Mesodermal cell (in vitro differentiated cells): ENCODE measurements around the gene COMMD6. TPM values are rescaled to one million over a fixed set of nuclear protein-coding genes. Genes with fewer than 3 reads are reported as not detected.

ENCODE experiments used
- H3K27ac ChIP-seq: 2 replicates; pipeline ENCODE4 v1.7.0; 2013; ENCODE audit warnings: mild to moderate bottlenecking, low read depth, low read length, moderate library complexity; ENCODE audit not compliant: severe bottlenecking
- H3K36me3 ChIP-seq: 2 replicates; pipeline ENCODE4 v1.7.1; 2013; ENCODE audit warnings: mild to moderate bottlenecking, low read length, moderate library complexity; ENCODE audit not compliant: control insufficient read depth, insufficient read depth
- H3K4me1 ChIP-seq: one replicate; pipeline ENCODE4 v1.7.1; 2013; ENCODE audit warnings: mild to moderate bottlenecking, low read length; ENCODE audit not compliant: insufficient read depth, control insufficient read depth, poor library complexity, severe bottlenecking
- H3K4me3 ChIP-seq: 2 replicates; pipeline ENCODE4 v1.7.0; 2013; ENCODE audit warnings: low read length, control low read depth, mild to moderate bottlenecking; ENCODE audit not compliant: insufficient read depth, poor library complexity, severe bottlenecking; ENCODE audit errors: extremely low read depth
- H3K9me3 ChIP-seq: 2 replicates; pipeline ENCODE4 v1.7.1; 2013; ENCODE audit warnings: mild to moderate bottlenecking, low read length, moderate library complexity; ENCODE audit not compliant: control insufficient read depth
- WGBS, 2 experiments: methylation state at CpG; one replicate each; pipeline ENCODE4 v1.1.5; 2013; ENCODE audit warnings: missing lambda C conversion rate in 2 of 2; ENCODE audit not compliant: insufficient coverage in 2 of 2; 5-methylcytosine and 5-hydroxymethylcytosine counted together
- polyA plus RNA-seq, 2 experiments: library from polyadenylated mRNA; stranded (reverse); fragments of 50-300 nt; gene quantifications; one replicate each; pipeline ENCODE4 v1.2.3, GENCODE V29; 2013

COMMD6 gene
- 180 TPM for polyA plus RNA-seq (2013, experiment 1 of 2)
- 195 TPM for polyA plus RNA-seq (2013, experiment 2 of 2)

DNA sequence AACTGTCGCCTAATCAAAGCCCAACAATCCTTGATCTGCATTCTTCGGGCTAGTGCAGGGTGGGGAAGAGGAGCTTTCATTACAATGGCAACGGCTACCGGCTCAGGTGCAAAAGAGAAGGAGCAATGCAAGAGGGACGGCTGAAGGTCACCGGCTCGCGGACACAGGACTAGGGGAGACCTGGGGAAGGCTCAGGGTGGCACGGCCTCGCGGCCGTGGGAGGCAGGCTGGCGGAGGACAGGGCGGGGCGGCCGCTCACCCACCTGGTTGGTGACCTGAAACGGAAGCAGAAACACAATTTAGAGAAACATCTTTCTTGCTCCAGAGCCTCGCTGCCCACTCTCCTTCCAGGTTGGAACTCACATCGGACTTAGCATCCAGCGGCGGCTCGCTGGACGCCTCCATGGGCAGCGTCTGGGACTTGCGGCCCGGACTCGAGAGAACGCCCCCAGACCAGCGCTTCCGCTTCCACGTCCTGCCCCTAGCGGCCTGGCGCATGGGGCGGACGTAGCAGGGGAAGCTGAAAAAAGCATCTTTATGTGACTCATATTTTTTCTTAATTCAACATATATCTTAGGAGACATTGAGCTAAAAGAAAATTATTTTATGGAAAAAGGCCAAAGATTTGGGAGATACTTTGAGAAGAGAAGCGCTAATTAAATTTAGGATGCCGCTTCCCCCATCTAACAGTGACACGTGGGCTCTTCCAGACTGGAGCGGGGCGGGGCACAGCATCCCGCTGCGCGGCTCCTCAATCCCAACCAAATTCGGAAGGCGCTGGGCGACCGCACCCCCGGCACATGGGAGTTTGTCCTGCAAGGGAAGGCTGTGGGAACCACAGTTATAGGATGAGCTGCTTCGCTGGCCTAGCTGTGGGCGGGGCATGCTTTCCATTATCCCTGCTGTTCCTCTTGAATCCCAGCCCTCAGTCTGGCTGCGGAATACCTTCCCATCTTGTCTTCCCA is at the start of gene COMMD6:
COMMD6 (minus strand) TSS at position 441 of the 965 bp plus-strand sequence; CDS start at position 405, 36 bp downstream.
- peaks cover 7% of the 10 kb centered on the region for H3K4me1 ChIP-seq
- H3K4me3 ChIP-seq, result peak within 1 kb of the TSS; percentile 78
- 1 to 3% methylated on average over 30 to 42 of the region's 51 CpGs for WGBS, 2 experiments
- peaks cover 4% of the 10 kb centered on the region for H3K9me3 ChIP-seq
- peak within 1 kb of the TSS; percentile 88 for H3K27ac ChIP-seq
- peaks cover 34% of the 10 kb centered on the region for H3K36me3 ChIP-seq

DNA sequence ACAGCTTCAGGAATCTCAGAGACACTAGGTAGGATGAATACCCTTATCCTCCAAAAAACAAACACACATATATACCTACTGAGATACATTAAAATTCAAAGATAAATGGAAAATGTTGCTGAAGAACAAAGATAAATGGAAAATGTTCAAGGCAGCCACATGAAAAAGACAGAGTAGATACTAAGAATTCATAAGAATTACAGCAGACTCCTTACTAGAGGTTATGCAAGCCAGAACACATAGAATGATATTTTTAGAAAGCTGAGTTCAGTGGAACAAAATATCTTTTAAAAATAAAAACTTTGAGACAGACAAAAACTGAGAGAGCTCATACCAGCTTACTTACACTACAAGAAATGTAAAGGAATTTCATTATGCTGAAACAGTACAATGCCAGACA is 47.5 kb upstream of the COMMD6 start:
- Histone ChIP-seq H3K36me3 (peaks cover 19% of the 10 kb centered on the region), H3K9me3 (peaks cover 7% of the 10 kb centered on the region), H3K4me1 (no peaks in the 10 kb centered on the region), H3K4me3 (no peak overlapping the region), H3K27ac (no peak overlapping the region)

DNA sequence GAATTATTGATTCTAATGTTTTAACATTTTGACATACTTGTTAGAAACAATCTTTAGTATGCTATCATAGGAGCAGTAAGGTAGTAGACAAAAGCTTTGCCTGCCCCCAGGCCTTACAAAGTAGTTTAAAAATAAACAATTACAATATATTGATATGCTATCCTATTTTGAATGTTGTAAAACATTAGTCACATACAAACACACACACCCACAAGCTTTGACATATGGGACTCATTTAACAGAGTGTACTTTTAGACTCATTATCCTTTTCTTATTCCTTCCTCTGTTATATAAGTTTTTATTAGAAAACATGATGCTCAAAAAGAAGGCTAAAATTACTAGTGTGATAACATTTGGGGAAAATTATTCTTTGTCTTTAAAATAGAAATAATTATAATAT is 45.5 kb upstream of the COMMD6 start:
- H3K4me3 ChIP-seq, result no peak overlapping the region
- no peaks in the 10 kb centered on the region for H3K4me1 ChIP-seq
- peaks cover 14% of the 10 kb centered on the region for H3K36me3 ChIP-seq
- peaks cover 7% of the 10 kb centered on the region for H3K9me3 ChIP-seq
- H3K27ac ChIP-seq, result no peak overlapping the region

DNA sequence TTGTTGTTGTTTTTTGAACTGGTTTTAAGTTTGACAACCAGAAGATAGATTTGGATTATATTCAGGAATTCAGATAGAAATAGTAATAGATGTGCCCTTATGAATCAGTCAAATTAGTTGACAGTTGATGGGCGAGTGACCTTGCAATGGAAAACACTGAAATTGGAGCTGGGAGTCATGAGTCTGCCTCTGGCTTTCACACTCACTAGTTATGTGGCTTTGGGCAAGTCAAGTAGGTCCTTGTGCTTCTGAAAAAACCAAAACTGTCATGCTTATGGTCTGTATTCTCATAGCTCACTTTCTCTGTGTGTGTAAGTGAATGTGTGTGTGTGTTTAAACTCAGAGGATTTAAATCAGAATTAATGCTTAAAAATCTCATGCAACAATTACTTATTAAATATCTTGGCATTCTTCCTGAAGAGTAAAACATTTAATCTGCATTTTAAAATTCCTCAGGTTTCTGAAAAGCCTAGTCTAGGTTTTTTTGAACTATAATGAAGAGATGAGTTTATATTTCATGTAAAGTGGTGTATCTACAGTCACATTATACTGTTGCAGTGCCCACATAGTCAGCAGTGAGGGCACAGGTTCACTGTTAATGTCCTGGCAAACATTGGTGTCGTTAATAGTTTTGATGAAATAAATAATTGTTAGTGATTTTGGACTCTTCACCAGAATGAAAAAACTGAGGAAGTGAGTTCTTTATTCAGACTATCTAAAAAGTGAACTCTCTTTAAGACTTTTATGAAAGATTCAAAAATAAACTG is 44.4 kb upstream of the COMMD6 start:
- Histone ChIP-seq H3K4me1 (no peaks in the 10 kb centered on the region), H3K27ac (no peak overlapping the region), H3K36me3 (peaks cover 14% of the 10 kb centered on the region), H3K4me3 (no peak overlapping the region), H3K9me3 (peaks cover 7% of the 10 kb centered on the region)
- 94 to 100% methylated on average over 1 to 2 of the region's 2 CpGs for WGBS, 2 experiments

DNA sequence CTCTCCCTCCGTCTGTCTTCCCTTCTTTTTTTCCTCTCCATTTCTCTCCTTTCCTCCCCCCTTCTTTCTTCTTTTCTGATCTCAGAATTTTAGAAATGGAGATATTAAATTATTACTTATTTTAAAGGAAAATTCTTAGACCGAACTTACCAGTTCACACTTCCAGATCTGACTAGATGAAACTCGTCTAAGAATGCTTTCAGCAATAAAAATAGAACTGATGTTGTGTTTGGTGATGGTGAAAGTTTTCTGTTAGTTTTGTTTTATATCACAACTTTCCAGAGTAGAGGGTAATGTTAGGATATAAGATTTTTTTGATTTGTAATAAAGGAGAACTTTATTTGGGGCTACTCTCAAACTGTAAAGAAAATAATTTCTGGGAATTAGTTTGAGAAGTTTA is 41.9 kb upstream of the COMMD6 start:
- no peaks in the 10 kb centered on the region for H3K4me1 ChIP-seq
- 80% methylated on average over 1 of the region's 3 CpGs; no CpG with 5 or more reads in 1 of the 2 experiments for WGBS, 2 experiments
- H3K36me3 ChIP-seq, result peaks cover 25% of the 10 kb centered on the region
- H3K9me3 ChIP-seq, result peaks cover 7% of the 10 kb centered on the region
- no peak overlapping the region for H3K4me3 ChIP-seq
- H3K27ac ChIP-seq, result no peak overlapping the region

DNA sequence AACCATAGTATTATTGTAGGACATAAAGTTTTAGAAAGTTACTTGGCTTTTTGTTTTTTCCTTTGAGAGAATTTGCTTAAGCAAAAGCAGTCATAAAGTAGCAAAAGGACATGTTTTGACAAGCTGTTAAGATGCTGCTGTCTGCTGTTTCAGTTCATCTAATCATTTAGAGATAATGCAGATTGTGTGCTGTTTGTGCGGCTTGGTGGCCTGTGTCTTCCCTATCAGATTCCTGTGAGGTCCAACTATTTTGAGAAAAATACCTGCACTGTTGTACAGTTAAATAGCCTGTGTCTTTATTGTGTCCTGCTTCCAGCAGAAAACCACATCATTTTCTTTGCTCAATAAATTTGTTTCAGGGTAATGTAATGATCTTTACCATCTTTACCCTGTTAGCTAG is 31.9 kb upstream of the COMMD6 start:
- no CpG with 5 or more reads among the region's 1 CpG for WGBS, 2 experiments
- H3K4me1 ChIP-seq, result peaks cover 3% of the 10 kb centered on the region
- H3K36me3 ChIP-seq, result peaks cover 28% of the 10 kb centered on the region
- H3K9me3 ChIP-seq, result no peaks in the 10 kb centered on the region
- H3K4me3 ChIP-seq, result no peak overlapping the region
- no peak overlapping the region for H3K27ac ChIP-seq

DNA sequence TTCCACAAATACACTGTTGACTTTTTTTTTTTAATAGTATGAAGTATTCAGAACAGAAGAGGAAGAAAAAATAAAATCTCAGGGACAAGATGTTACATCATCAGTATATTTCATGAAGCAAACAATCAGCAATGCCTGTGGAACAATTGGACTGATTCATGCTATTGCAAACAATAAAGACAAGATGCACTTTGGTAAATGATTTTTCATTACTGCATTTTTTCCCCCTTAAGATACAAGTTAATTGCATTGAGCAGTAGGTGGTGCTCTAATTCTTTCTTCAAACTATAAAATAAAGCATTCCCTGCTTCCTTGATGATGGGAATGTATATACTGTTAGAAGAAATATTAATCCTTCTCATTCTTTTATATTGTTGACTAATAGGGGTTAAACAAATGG is 29.0 kb upstream of the COMMD6 start:
- Histone ChIP-seq H3K4me3 (no peak overlapping the region), H3K27ac (no peak overlapping the region), H3K9me3 (no peaks in the 10 kb centered on the region), H3K4me1 (peaks cover 3% of the 10 kb centered on the region), H3K36me3 (peaks cover 21% of the 10 kb centered on the region)

DNA sequence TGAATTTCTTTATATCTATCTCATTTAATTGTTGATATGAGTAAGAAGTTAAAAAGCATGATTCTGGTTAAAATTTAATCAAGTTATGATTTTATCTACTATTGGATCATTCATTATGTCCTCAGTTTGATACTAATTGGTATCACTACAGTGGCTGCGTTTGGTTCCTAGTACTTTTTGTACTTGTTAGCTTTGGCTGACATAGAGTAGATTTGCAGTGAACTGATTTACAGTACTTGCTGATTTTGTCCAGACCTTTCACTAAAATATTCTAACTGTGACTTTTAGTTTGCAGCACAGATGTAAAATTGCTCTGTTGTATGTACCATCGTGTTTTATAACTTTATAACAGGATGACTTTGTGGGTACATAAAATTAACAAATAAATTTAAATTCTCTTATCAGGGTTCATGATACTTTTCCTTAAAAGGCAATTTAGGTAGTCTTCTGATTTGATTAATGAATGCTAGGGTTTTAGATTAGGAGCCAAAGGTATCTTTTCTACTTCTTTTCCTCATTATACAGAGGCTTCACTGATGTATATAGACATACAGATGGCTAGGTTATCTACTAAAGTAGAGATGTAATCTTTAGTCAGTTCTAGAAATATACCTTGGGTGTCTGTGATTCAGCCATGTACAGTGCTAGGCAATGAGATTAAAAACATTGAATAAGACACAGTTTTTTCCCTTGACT is 20.7 kb upstream of the COMMD6 start:
- Histone ChIP-seq H3K27ac (no peak overlapping the region), H3K36me3 (peaks cover 22% of the 10 kb centered on the region), H3K4me1 (no peaks in the 10 kb centered on the region), H3K9me3 (no peaks in the 10 kb centered on the region), H3K4me3 (no peak overlapping the region)
- WGBS, 2 experiments, result no CpG with 5 or more reads among the region's 2 CpGs

DNA sequence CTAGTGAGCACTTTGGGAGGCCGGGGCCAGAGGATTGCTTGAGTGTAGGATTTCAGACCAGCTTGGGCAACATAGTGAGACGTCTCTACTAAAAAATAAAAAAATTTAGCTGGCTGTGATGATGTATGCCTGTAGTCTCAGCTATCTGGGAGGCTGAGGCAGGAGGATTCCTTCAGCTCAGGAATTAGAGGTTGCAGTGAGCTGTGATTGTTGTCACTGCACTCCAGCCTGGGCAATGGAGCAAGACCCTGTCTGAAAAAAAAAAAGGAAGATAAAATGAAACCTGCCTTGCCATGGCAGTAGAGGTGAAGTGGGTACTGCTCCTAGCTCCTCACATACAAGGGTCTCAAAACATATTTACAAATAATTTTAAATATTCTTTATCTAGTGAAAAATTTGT is 19.3 kb upstream of the COMMD6 start:
- no peak overlapping the region for H3K27ac ChIP-seq
- H3K4me1 ChIP-seq, result no peaks in the 10 kb centered on the region
- H3K9me3 ChIP-seq, result no peaks in the 10 kb centered on the region
- 89 to 100% methylated on average over 2 of the region's 2 CpGs for WGBS, 2 experiments
- H3K4me3 ChIP-seq, result no peak overlapping the region
- H3K36me3 ChIP-seq, result peaks cover 18% of the 10 kb centered on the region

DNA sequence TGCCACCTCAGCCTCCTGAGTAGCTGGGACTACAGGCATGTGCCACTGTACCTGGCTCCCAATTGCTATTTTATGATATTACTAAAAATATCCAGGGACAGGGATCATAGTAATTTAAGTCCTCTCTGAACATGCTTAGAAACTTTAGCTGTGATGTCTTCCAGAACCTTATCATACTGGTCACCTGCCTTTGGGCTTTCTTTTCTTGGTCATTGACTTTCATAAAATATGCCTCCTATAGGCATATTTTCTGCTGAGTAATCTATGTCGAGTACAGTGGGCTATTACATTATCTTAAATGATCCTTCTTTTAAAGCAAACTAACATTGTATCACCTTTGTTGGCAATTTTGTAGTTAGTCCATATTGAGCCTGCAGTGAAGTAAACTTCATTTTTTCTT is 18.2 kb upstream of the COMMD6 start:
- Histone ChIP-seq H3K9me3 (no peaks in the 10 kb centered on the region), H3K36me3 (peaks cover 15% of the 10 kb centered on the region), H3K27ac (no peak overlapping the region), H3K4me1 (no peaks in the 10 kb centered on the region), H3K4me3 (no peak overlapping the region)
- no CpG with 5 or more reads among the region's 1 CpG for WGBS, 2 experiments
